H1 (cell line): ENCODE results near the gene BOLA3. TPM values are rescaled to one million over a fixed set of nuclear protein-coding genes. Genes with fewer than 3 reads are reported as not detected.

ENCODE experiments used
- CTCF ChIA-PET: fragments of 300-600 bp; sonication (Branson Sonifier 250); formaldehyde crosslinking; loops from one replicate; lab custom pipeline; 2021; ENCODE audit not compliant: partially characterized antibody; lab: Charles Lee
- POLR2A ChIA-PET: fragments of 300-600 bp; sonication (Branson Sonifier 250); formaldehyde crosslinking; loops from one replicate; lab custom pipeline; 2021; ENCODE audit warnings: inconsistent platforms; ENCODE audit not compliant: partially characterized antibody; lab: Charles Lee
- DNase-seq, 2 experiments: peaks; one replicate each; pipeline versions ENCODE4 v3.0.0 to v3.0.0-alpha.2; 2010 to 2022; ENCODE audit warnings: low spot score in 2 of 2, low read depth in 1 of 2, mixed read lengths in 1 of 2
- FAIRE-seq: peaks from 2 replicates; lab custom pipeline; 2011; peaks lifted over from hg19 to GRCh38; lab: Jason Lieb, UNC
- H2AFZ ChIP-seq: 2 replicates; pipeline ENCODE4 v1.8.1; 2012; ENCODE audit warnings: low read length, inconsistent platforms
- H2AK5ac ChIP-seq: 2 replicates; pipeline ENCODE4 v1.6.1; 2013; ENCODE audit warnings: low read depth, low read length
- H2BK120ac ChIP-seq: replicated peaks from 2 replicates; pipeline ENCODE3; 2013; ENCODE audit warnings: low read depth, low read length, inconsistent platforms
- H2BK12ac ChIP-seq: 2 replicates; pipeline ENCODE4 v1.6.1; 2013; ENCODE audit warnings: low read depth, low read length
- H2BK15ac ChIP-seq: 2 replicates; pipeline ENCODE4 v1.6.1; 2013; ENCODE audit warnings: low read length
- H2BK20ac ChIP-seq: 2 replicates; pipeline ENCODE4 v1.6.1; 2013; ENCODE audit warnings: low read length
- H2BK5ac ChIP-seq: 2 replicates; pipeline ENCODE4 v1.6.1; 2013; ENCODE audit warnings: low read depth, low read length
- H3K14ac ChIP-seq: 2 replicates; pipeline ENCODE4 v1.6.1; 2013; ENCODE audit warnings: inconsistent platforms; ENCODE audit not compliant: insufficient read length
- H3K18ac ChIP-seq: 2 replicates; pipeline ENCODE4 v1.6.1; 2013; ENCODE audit warnings: low read length; ENCODE audit errors: extremely low read depth
- H3K23ac ChIP-seq: 2 replicates; pipeline ENCODE4 v1.6.1; 2013; ENCODE audit warnings: inconsistent platforms; ENCODE audit not compliant: insufficient read length
- H3K23me2 ChIP-seq: 2 replicates; pipeline ENCODE4 v1.6.1; 2013; ENCODE audit warnings: low read depth, low read length
- H3K27ac ChIP-seq: 2 replicates; pipeline ENCODE4 v1.6.1; 2011; ENCODE audit warnings: low read depth, low read length, inconsistent platforms
- H3K27me3 ChIP-seq, 4 experiments: replicated peaks in 1 of 4; 1 replicate in 1 of 4; 2 replicates in 3 of 4; pipeline versions ENCODE4 v1.6.1 to v1.8.1; 2011 to 2013; ENCODE audit warnings: low read length in 3 of 4, mild to moderate bottlenecking in 3 of 4, inconsistent platforms in 2 of 4, mixed read lengths in 2 of 4, moderate library complexity in 1 of 4; ENCODE audit not compliant: control insufficient read depth in 3 of 4, insufficient read depth in 3 of 4; ENCODE audit errors: extremely low read depth in 1 of 4
- H3K36me3 ChIP-seq, 4 experiments: 2 replicates each; pipeline versions ENCODE4 v1.6.1 to v1.8.1; 2011 to 2013; ENCODE audit warnings: mild to moderate bottlenecking in 4 of 4, low read length in 3 of 4, moderate library complexity in 2 of 4, control low read depth in 1 of 4, inconsistent platforms in 1 of 4; ENCODE audit not compliant: insufficient read depth in 4 of 4, control insufficient read depth in 2 of 4
- H3K4ac ChIP-seq: replicated peaks from 2 replicates; pipeline ENCODE3; 2013; ENCODE audit warnings: low read length, low read depth, mixed read lengths, inconsistent platforms; ENCODE audit not compliant: insufficient read length
- H3K4me1 ChIP-seq, 4 experiments: replicated peaks in 1 of 4; 1 replicate in 1 of 4; 2 replicates in 3 of 4; pipeline versions ENCODE4 v1.6.1 to v1.8.1; 2011 to 2013; ENCODE audit warnings: low read length in 3 of 4, inconsistent platforms in 2 of 4, mixed read lengths in 1 of 4; ENCODE audit not compliant: insufficient read depth in 4 of 4, control insufficient read depth in 3 of 4
- H3K4me2 ChIP-seq, 2 experiments: 2 replicates each; pipeline versions ENCODE4 v1.6.1 to v1.8.1; 2011 to 2013; ENCODE audit warnings: low read depth in 2 of 2, low read length in 2 of 2, control low read depth in 1 of 2, inconsistent platforms in 1 of 2, mild to moderate bottlenecking in 1 of 2; ENCODE audit not compliant: insufficient read depth in 1 of 2
- H3K4me3 ChIP-seq, 4 experiments: fragments of 200-600, 300-600 bp in 1 of 4; sonication (generic), shearing (Covaris generic), sonication (Bioruptor Twin) in 1 of 4; 2 replicates each; pipeline versions ENCODE4 v1.5.1 to v1.8.1; 2011 to 2016; ENCODE audit warnings: low read length in 4 of 4, low read depth in 3 of 4, control low read depth in 2 of 4, inconsistent platforms in 2 of 4, mild to moderate bottlenecking in 2 of 4, mixed read lengths in 1 of 4, moderate library complexity in 1 of 4; ENCODE audit not compliant: insufficient read depth in 2 of 4; ENCODE audit errors: extremely low read depth in 1 of 4
- H3K56ac ChIP-seq: replicated peaks from 2 replicates; pipeline ENCODE3; 2013; ENCODE audit warnings: low read depth, mild to moderate bottlenecking, mixed read lengths, low read length, inconsistent platforms; ENCODE audit not compliant: insufficient read length
- H3K79me1 ChIP-seq: 2 replicates; pipeline ENCODE4 v1.6.1; 2013; ENCODE audit warnings: low read depth, low read length, control low read depth
- H3K79me2 ChIP-seq, 2 experiments: 2 replicates each; pipeline versions ENCODE4 v1.6.1 to v1.8.1; 2012 to 2013; ENCODE audit warnings: low read length in 2 of 2, mild to moderate bottlenecking in 2 of 2, inconsistent platforms in 1 of 2; ENCODE audit not compliant: insufficient read depth in 2 of 2, control insufficient read depth in 1 of 2
- H3K9ac ChIP-seq, 4 experiments: replicated peaks in 1 of 4; 1 replicate in 1 of 4; 2 replicates in 3 of 4; pipeline versions ENCODE4 v1.6.1 to v1.8.1; 2011 to 2013; ENCODE audit warnings: low read depth in 3 of 4, low read length in 3 of 4, control low read depth in 2 of 4, mild to moderate bottlenecking in 2 of 4, moderate library complexity in 2 of 4, inconsistent platforms in 1 of 4; ENCODE audit errors: extremely low read depth in 1 of 4
- H3K9me3 ChIP-seq, 2 experiments: 2 replicates each; pipeline versions ENCODE4 v1.6.1 to v1.8.1; 2012 to 2013; ENCODE audit warnings: mild to moderate bottlenecking in 2 of 2, moderate library complexity in 2 of 2, control low read depth in 1 of 2, inconsistent platforms in 1 of 2, low read depth in 1 of 2, low read length in 1 of 2, mixed read lengths in 1 of 2; ENCODE audit not compliant: insufficient read depth in 2 of 2
- H4K20me1 ChIP-seq, 2 experiments: replicated peaks in 1 of 2; 2 replicates each; pipeline versions ENCODE3 to v1.8.1; 2011 to 2013; ENCODE audit warnings: inconsistent platforms in 2 of 2, low read length in 2 of 2, mild to moderate bottlenecking in 1 of 2; ENCODE audit not compliant: insufficient read depth in 2 of 2, control insufficient read depth in 1 of 2
- H4K5ac ChIP-seq: 2 replicates; pipeline ENCODE4 v1.6.1; 2013; ENCODE audit warnings: low read length, low read depth, mixed read lengths, inconsistent platforms; ENCODE audit not compliant: insufficient read length
- H4K8ac ChIP-seq: 2 replicates; pipeline ENCODE4 v1.8.0; 2013; ENCODE audit warnings: mild to moderate bottlenecking, moderate library complexity, low read length, inconsistent platforms; ENCODE audit not compliant: insufficient read depth; ENCODE audit errors: extremely low read depth
- H4K91ac ChIP-seq: replicated peaks from 2 replicates; pipeline ENCODE3; 2013; ENCODE audit warnings: low read length, mixed read lengths, inconsistent platforms; ENCODE audit not compliant: insufficient read length
- BRCA1 ChIP-seq: IDR thresholded peaks from 2 replicates; pipeline ENCODE4 v1.6.1; 2012; ENCODE audit warnings: low read depth, low read length, improper control_type of control experiment
- HDAC6 ChIP-seq: IDR thresholded peaks from one replicate; pipeline ENCODE4 v1.7.1; 2012; ENCODE audit warnings: low read depth, mild to moderate bottlenecking, inconsistent platforms, low read length, moderate library complexity
- KDM4A ChIP-seq: IDR thresholded peaks from one replicate; pipeline ENCODE4 v1.7.1; 2012; ENCODE audit warnings: low read depth, mild to moderate bottlenecking, moderate library complexity, low read length, inconsistent platforms; ENCODE audit not compliant: severe bottlenecking
- NRF1 ChIP-seq: IDR thresholded peaks from 2 replicates; pipeline ENCODE4 v1.6.1; 2011; ENCODE audit warnings: mild to moderate bottlenecking, low read depth, low read length, improper control_type of control experiment
- POU5F1 ChIP-seq: IDR thresholded peaks from 2 replicates; pipeline ENCODE4 v1.6.1; 2011; ENCODE audit warnings: low read depth, mild to moderate bottlenecking, low read length, moderate library complexity
- SAP30 ChIP-seq: fragments of 300-600 bp; sonication (generic); IDR thresholded peaks from 2 replicates; pipeline ENCODE4 v1.7.1; 2012; ENCODE audit warnings: low read length, moderate library complexity, mild to moderate bottlenecking, inconsistent platforms; ENCODE audit not compliant: insufficient read depth, insufficient replicate concordance
- SIX5 ChIP-seq: IDR thresholded peaks from 2 replicates; pipeline ENCODE4 v1.6.1; 2011; ENCODE audit warnings: mild to moderate bottlenecking, low read depth, low read length
- SRF ChIP-seq: IDR thresholded peaks from 2 replicates; pipeline ENCODE4 v1.6.1; 2011; ENCODE audit warnings: mild to moderate bottlenecking, low read depth, low read length, moderate library complexity
- TEAD4 ChIP-seq: IDR thresholded peaks from 2 replicates; pipeline ENCODE4 v1.6.1; 2012; ENCODE audit warnings: low read depth, low read length, inconsistent platforms, mixed read lengths
- WGBS, 2 experiments: shearing (Covaris generic) in 1 of 2; methylation state at CpG; one replicate each; pipeline versions ENCODE4 v1.1.6 to v1.1.7; 2013 to 2015; ENCODE audit warnings: low lambda C conversion rate in 2 of 2, mixed read lengths in 2 of 2, inconsistent platforms in 1 of 2, low coverage in 1 of 2, missing lambda C conversion rate in 1 of 2; ENCODE audit not compliant: insufficient replicate concordance in 2 of 2, insufficient coverage in 1 of 2, insufficient read length in 1 of 2; ENCODE audit errors: extremely low coverage in 1 of 2, missing lambda C conversion rate in 1 of 2; 5-methylcytosine and 5-hydroxymethylcytosine counted together
- polyA plus RNA-seq, 7 experiments: library from polyadenylated mRNA; depleted of rRNA in 3 of 7; stranded (reverse) in 5 of 7; unstranded in 2 of 7; fragments of >200 nt in 5 of 7; fragments of 200-250 nt in 2 of 7; gene quantifications; 1 replicate in 5 of 7; 2 replicates in 1 of 7; 4 replicates in 1 of 7; pipeline versions ENCODE4 v1.2.1 to v1.2.3, GENCODE V29; 2011 to 2013; ENCODE audit warnings: missing spikeins in 2 of 7, mixed read lengths in 2 of 7
- total RNA-seq: library from RNA; stranded (reverse); fragmentation: NEBNext Ultra II Directional; extraction: Animal tissue kit (Norgen Biotek cat#: 25700); gene quantifications from 2 replicates; pipeline ENCODE4 v1.2.1, GENCODE V29; 2021
- TF ChIP-seq, protein P1 (sequence below), 3 experiments: IDR thresholded peaks; 1 replicate in 2 of 3; 2 replicates in 1 of 3; pipeline versions ENCODE4 v1.5.1 to v1.6.1; 2011; ENCODE audit warnings: low read length in 3 of 3, mild to moderate bottlenecking in 3 of 3, inconsistent platforms in 2 of 3, low read depth in 1 of 3, moderate library complexity in 1 of 3; ENCODE audit not compliant: insufficient read depth in 1 of 3; ENCODE audit errors: control extremely low read depth in 1 of 3

Gene BOLA3
- total and polyA plus RNA-seq, 2 of the 8 experiments (the other 6 are each of a cell fraction or from before 2014, with no cell fraction given), result 46.1 to 67.3 TPM

DNA sequence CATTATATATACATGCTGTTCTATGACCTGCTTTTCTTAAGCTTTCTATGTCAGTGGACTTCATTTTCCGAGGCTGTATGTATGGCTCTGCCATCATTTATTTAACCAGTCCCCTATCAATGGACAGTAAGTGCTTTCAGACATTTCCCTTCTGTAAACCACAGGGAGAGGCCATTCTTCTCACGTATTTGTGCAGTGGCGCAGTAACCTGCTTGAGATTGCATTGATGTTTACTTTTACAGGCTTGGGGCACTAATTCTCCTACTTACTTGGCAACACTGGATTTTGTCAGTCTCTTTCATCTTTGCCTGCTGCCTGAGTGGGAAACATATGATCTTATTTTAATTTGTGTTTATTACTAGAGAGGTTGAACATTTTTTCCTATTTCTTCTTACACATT, 52.1 kb downstream of the BOLA3 start:
- Histone ChIP-seq H3K79me1 (no peaks in the 10 kb centered on the region; the same call in 1 of the 2 replicates), H3K36me3 (peaks cover 8 to 48% (median 26%) of the 10 kb centered on the region in 4 experiments; a peak in 6 of 8 replicates), H3K14ac (no peak overlapping the region), H3K9me3 (no peaks in the 10 kb centered on the region), H4K8ac (no peak overlapping the region), H2BK120ac (no peak overlapping the region), H2BK15ac (no peak overlapping the region), H4K20me1 (peaks cover 2 to 3% of the 10 kb centered on the region in 2 experiments), H4K5ac (no peak overlapping the region), H2AK5ac (no peak overlapping the region), H4K91ac (no peak overlapping the region), H2BK20ac (no peak overlapping the region), H3K9ac (no peak overlapping the region), H2AFZ (no peak overlapping the region), H3K27ac (no peak overlapping the region), H3K79me2 (no peaks in the 10 kb centered on the region), H3K56ac (no peak overlapping the region), H3K4me2 (no peak overlapping the region), H3K23ac (no peak overlapping the region), H3K23me2 (no peaks in the 10 kb centered on the region), H3K4ac (no peak overlapping the region), H3K4me1 (no peaks in the 10 kb centered on the region), H3K4me3 (no peak overlapping the region), H3K18ac (no peak overlapping the region), H3K27me3 (no peaks in the 10 kb centered on the region), H2BK12ac (no peak overlapping the region), H2BK5ac (no peak overlapping the region)
- DNase-seq (no peak), FAIRE-seq (no peak)
- ChIA-PET CTCF (interaction anchor here (0.7 to 1.0 kb wide), 2 partner anchors 43 to 83 kb away, joined by 3 read pairs; no protein-coding TSS in a partner anchor), POLR2A (no interaction called here)
- TF ChIP-seq SIX5 (no peak), NRF1 (no peak), POU5F1 (no peak), TEAD4 (no peak), BRCA1 (no peak), SRF (no peak), HDAC6 (no peak), KDM4A (no peak), SAP30 (no peak)
- TF ChIP-seq, protein P1, sequence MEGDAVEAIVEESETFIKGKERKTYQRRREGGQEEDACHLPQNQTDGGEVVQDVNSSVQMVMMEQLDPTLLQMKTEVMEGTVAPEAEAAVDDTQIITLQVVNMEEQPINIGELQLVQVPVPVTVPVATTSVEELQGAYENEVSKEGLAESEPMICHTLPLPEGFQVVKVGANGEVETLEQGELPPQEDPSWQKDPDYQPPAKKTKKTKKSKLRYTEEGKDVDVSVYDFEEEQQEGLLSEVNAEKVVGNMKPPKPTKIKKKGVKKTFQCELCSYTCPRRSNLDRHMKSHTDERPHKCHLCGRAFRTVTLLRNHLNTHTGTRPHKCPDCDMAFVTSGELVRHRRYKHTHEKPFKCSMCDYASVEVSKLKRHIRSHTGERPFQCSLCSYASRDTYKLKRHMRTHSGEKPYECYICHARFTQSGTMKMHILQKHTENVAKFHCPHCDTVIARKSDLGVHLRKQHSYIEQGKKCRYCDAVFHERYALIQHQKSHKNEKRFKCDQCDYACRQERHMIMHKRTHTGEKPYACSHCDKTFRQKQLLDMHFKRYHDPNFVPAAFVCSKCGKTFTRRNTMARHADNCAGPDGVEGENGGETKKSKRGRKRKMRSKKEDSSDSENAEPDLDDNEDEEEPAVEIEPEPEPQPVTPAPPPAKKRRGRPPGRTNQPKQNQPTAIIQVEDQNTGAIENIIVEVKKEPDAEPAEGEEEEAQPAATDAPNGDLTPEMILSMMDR (IDR thresholded peaks at IDR 0.05; ENCODE audit: control extremely low read depth in 1 of 3, insufficient read depth in 1 of 3, low read depth in 1 of 3, low read length in 3 of 3), result no peak
- WGBS, 2 experiments, result 99% methylated on average over 3 of the region's 3 CpGs; no CpG with 5 or more reads in 1 of the 2 experiments
